ENCODE measurements around the gene TMED1.

The TMED1 gene

DNA sequence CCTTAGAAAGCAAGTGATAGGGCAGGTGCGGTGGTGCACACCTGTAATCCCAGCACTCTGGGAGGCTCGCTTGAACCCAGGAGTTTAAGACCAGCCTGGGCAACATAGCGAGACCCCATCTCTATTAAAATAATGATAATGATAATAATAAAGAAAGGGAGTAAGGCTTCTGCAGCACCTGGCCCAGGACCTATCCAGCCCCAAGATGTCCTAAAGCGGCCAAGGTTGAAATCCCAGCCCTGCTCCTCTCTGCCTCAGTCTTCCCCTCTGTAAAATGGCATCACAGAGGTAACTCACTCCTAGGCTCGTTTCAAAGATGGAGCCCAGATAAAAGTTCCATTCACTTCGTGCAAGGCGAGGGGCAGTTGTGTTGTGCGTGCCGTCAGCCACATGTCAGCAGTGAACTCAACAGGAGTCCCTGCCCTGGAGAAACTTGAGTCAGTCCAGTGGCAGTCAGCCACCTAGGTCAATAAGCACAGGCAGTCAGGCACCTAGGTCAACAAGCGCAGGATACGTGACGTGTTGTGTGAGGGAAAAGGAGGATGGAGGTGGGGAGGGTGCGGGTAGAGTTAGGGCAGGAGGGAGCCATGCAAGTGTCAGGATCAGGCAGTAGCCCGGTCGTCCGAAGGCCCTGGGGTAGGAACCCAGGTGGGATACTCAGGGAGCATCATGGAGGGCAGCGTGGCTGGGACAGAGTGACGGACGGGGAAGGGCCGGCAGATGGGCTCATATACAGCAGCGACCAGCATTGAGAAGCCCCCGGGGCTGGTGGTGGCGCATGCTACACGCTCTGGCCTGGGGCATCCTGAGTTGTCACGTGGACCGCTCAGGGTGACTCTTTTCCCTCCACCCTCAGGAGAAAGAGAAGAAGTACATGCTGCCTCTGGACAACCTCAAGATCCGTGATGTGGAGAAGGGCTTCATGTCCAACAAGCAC lies 16.6 kb downstream of the TMED1 start:
- in situ Hi-C loops (cut with HindIII; ENCODE audit: low pct_unique_long_range_greater_than_20kb, low sequenced_read_pairs): no loop called here
- DNase-seq (ENCODE audit: low read depth in 1 of 2, low spot score in 1 of 2): no peak
- no peak for TF ChIP-seq JUND (IDR thresholded peaks at IDR 0.05; ENCODE audit: low read depth)

DNA sequence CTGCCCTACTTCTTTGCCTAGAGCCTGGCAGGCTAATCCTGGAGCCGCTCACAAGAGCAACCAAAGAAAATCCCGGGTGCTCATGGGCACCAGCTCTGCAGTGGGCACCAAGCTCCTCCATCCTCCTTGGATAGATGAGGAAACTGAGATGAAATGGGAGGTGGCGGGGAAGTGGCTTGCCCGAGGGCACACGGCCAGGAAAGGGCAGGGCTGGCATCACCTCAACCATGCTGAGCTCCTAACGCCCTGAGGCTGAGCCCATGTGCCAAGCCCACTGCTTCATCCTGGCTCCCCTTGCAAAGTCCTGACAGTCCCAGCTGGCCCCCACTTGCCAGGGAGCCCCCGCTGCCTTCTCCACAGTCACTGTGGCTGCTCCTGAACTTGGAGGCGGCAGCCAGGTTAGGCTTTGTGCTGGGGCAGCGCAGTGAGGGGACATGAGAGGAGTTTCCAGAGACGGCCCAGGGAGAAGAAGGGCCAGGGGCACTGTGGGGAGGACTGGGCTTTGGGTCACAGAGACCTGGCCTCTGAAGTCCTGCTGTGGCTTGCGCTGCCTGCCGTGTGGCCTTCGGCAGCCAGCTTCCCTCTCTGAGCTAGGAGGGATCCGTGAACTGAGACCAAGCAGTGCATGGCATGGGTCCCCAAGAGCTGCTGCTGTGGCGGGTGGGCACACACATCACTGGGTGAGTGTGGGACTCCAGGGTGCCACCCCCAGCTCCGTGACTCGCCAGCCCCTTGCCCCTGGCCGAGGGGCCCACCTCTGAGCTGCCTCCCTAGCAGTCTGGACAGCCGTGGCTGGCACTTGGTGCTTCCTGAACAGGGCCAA lies 17.5 kb downstream of the TMED1 start:
- no peak for TF ChIP-seq JUND (IDR thresholded peaks at IDR 0.05; ENCODE audit: low read depth)
- no peak for DNase-seq (ENCODE audit: low read depth in 1 of 2, low spot score in 1 of 2)
- in situ Hi-C loops (cut with HindIII; ENCODE audit: low pct_unique_long_range_greater_than_20kb, low sequenced_read_pairs): no loop called here

DNA sequence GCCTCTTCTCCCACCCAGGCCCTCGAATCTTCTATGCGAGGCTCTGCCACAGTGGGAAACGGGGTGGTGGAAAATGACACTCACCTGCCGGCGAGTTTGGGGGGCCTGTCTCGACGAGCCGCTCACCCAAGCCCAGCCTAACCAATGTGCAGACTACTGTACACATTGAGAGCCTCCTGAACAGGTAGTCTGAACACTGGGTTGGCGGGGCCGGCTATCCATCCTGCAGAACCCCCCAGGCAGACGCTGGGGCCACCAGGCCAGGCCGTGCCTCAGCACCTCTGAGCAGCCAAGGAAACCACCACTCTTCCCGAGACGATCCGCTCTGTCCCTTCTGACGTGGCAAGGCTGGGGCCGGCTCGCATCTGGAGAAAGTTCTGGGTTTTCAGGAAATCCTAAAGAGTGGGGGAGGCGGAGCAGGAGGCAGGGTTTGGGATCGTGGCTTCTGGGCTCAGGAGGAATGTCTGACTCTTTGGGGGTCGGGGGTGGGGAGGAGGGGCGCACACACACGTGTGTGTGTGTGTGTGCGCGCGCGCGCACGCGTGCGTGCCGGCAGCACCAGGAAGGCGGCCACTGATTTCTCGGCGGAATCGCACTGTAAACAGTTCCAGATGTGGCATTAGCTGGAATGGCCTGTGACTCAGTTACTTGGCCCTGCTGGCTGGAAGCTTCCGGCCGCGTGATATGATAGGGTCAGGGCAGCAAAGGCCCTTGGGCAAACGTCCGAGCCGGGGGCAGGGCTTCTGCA lies 18.5 kb downstream of the TMED1 start:
- in situ Hi-C loops (cut with HindIII; ENCODE audit: low pct_unique_long_range_greater_than_20kb, low sequenced_read_pairs): no loop called here
- DNase-seq (ENCODE audit: low read depth in 1 of 2, low spot score in 1 of 2): no peak

DNA sequence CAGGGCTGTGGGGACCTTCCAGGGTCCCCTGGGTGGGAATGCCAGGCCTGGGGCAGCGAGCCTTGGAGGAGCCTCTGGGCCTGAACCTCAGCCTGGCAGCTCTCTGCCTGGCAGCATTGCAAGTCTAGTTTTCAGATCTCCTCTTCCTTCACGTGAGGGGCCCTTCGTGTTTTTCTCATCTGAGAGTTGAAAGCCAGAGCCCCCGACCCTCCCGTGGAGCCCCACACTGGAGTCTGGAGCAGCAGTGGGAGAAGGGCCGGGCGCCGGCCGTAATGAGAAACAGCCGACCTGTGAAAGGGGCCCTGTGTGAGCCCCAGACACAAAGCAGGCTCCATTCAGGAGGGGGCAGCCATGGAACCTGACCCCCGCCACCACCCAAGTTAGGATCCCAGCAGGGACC lies 19.3 kb downstream of the TMED1 start:
- in situ Hi-C loops (cut with HindIII; ENCODE audit: low pct_unique_long_range_greater_than_20kb, low sequenced_read_pairs): no loop called here
- no peak for DNase-seq (ENCODE audit: low read depth in 1 of 2, low spot score in 1 of 2)
- no peak for TF ChIP-seq JUND (IDR thresholded peaks at IDR 0.05; ENCODE audit: low read depth)

More for the DNA sequence above, 18.5 kb downstream of the TMED1 start:
- no peak for TF ChIP-seq JUND (IDR thresholded peaks at IDR 0.05; ENCODE audit: low read depth)

DNA sequence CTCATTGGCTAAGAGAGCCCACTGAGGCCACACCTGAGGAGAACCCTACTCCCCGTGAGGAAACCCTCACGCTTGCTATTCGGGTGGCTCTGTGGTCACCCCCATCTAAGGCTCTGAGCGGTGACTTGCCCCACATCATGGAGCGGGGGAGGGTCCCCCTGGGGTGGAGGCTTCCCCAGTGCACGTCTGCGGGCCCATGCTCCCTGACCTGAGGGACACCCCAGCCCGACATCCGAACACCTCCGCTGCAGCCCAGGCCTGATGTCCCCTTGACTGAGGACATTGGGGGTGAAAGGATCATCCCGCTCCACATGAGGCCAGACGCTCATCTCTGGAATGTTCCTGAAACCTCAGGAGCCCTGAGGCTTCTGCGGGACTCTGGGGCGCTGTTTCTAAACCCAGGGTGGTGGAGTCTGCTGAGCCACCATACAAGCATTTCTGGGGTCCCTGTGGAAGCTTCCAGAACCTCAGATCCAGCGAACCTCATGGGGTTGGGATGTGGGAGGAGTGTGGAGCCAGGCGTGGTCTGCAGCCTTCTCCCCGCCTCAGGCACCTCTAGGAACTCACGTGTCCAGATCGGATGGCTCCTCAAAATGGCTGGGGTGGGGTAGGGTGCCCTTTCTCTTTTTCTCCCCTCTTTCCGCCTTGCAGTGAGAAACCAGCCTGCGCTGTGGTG lies 19.9 kb downstream of the TMED1 start:
- no peak for DNase-seq (ENCODE audit: low read depth in 1 of 2, low spot score in 1 of 2)
- TF ChIP-seq JUND (IDR thresholded peaks at IDR 0.05; ENCODE audit: low read depth): no peak
- in situ Hi-C loops (cut with HindIII; ENCODE audit: low pct_unique_long_range_greater_than_20kb, low sequenced_read_pairs): no loop called here

DNA sequence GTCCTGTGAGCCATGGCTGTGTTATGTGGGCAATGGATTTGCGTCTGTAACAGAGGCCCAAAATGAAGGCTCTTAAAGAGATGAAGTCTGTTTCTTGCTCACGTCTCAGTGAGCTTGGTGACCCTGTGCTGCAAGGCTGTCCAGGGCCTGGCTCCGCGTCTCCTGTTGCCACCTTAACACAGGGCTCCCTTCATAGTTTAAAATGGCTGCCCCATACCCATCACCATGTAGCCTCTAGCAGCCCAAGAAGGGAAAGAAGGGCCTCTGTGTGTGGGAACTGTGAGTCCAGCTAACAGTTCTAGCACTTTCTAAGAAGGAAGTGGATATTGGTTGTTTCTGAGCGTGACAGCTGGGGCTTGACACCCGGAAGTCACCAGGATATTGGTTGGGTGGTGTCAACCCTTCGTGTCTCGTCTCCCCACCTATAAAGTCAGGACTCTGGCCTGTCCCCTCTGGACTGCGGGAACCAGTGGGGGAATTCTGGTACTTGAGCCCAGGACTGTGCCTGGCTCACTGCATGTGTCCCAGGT lies 20.9 kb downstream of the TMED1 start:
- no peak for DNase-seq (ENCODE audit: low read depth in 1 of 2, low spot score in 1 of 2)
- in situ Hi-C loops (cut with HindIII; ENCODE audit: low pct_unique_long_range_greater_than_20kb, low sequenced_read_pairs): no loop called here
- TF ChIP-seq JUND (IDR thresholded peaks at IDR 0.05; ENCODE audit: low read depth): no peak

DNA sequence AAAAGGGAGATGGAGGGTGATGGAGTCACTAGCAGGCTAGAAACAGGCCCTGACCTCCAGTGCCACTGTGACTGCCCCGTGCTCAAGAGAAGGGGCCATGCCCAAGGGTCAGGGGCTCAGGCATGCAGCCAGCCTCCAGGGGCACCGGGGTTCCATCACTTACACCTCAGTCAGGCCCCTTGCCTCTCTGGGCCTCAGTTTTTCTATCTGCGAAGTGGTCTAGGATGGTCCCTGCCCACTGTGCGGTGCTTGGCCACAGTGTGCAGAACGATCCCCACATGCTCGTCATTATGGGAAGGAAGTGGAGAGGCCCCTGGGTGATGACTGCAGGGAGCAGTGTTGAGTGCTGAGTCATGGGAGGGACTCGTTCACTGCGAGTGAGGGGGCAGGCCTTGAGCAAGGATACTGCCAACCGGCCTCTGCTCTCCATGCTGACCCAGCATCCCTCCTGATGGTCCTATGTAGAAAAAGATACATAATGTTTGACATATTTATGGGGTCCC lies 23.1 kb downstream of the TMED1 start:
- TF ChIP-seq JUND (IDR thresholded peaks at IDR 0.05; ENCODE audit: low read depth): no peak
- DNase-seq (ENCODE audit: low read depth in 1 of 2, low spot score in 1 of 2): no peak
- in situ Hi-C loops (cut with HindIII; ENCODE audit: low pct_unique_long_range_greater_than_20kb, low sequenced_read_pairs): no loop called here

DNA sequence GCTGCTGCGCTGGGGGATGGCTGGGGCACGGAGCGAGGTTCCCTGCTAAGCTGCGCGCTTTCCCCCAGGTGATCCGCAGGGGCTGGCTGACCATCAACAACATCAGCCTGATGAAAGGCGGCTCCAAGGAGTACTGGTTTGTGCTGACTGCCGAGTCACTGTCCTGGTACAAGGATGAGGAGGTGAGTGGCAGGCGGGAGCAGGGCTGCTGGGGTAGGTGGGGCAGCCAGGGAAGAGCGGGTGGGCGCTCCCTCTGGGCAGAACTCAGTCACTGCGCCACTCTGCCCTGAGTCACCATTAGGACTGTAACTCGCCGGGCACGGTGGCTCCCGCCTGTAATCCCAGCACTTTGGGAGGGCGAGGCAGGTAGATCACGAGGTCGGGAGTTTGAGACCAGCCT lies 23.8 kb downstream of the TMED1 start:
- in situ Hi-C loops (cut with HindIII; ENCODE audit: low pct_unique_long_range_greater_than_20kb, low sequenced_read_pairs): no loop called here
- DNase-seq (ENCODE audit: low read depth in 1 of 2, low spot score in 1 of 2): no peak
- TF ChIP-seq JUND (IDR thresholded peaks at IDR 0.05; ENCODE audit: low read depth): no peak

DNA sequence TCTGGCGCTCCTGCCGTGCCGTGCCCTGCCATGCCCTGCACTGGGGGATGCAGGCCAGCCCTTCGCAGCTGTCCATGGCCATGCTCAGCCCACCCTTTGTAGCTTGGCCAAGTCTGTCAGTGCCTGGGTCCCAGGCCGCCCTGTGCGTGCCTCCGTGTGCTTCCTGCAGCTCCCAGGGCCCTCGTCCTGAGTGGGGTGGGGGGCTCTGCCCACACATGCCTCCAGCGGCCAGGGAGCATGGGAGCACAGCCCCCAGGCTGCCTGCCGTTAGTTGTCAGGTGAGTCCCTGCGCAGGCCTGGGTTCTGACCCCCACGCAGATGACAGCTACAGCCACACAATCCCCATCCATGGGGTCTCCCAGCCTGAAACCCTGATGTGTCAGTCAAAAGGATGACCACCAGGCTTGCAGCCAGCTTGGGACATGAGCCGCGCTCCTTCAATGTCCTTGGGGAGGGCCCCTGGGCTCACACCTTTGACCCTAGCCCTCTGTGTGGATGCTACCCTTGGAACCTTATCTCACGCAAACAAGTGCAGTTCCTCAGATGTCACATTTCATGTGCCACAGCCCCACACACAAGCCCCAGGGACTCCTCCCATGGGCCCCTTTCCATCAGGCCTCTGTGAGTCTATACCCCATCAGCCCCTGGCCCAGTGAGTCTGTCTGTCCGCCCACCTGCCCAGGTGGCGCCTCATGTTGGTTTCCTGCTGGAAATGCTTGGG lies 24.5 kb downstream of the TMED1 start:
- in situ Hi-C loops (cut with HindIII; ENCODE audit: low pct_unique_long_range_greater_than_20kb, low sequenced_read_pairs): no loop called here
- DNase-seq (ENCODE audit: low read depth in 1 of 2, low spot score in 1 of 2): no peak

DNA sequence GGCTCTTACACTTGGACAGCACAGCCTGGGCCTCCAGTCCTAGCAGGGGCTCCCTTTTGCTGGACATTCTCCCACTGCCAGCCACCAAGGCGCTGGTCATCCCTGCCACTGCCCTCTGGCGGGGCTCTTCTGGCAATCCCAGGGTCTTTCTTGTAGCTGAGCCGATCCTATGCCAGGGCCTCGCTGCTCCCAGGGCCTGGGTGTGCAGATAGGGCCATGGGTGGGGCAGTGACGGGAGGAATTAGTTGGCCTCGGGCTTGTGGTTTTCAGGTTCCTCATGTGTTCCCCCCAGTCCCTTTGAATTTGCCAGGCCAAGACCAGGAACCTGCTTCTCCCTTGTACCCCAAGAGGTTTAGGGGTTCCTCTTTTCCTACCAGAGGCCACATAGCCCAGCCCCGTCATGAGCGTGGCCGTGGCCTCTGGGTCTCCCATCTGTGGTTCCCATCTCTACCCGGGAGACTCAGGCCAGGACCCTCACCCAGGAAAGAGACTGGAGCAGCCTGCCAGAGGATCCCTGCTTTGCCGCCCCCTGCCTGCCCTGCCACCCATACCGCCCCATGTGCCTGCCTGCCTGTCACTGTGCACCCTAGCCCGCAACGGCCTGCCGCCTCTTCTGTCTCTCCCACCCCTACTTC lies 26.2 kb downstream of the TMED1 start:
- TF ChIP-seq JUND (IDR thresholded peaks at IDR 0.05; ENCODE audit: low read depth): no peak
- in situ Hi-C loops (cut with HindIII; ENCODE audit: low pct_unique_long_range_greater_than_20kb, low sequenced_read_pairs): no loop called here
- DNase-seq (ENCODE audit: low read depth in 1 of 2, low spot score in 1 of 2): no peak

More for the DNA sequence above, 24.5 kb downstream of the TMED1 start:
- TF ChIP-seq JUND (IDR thresholded peaks at IDR 0.05; ENCODE audit: low read depth): no peak
